Islet precursor cell (in vitro differentiated cells): ENCODE measurements around the gene CDK5R2.
A peak's percentile ranks its signal among the peaks of the same experiment; 100 is the strongest.

ENCODE experiments used
- DNase-seq: peaks from one replicate; pipeline ENCODE4 v3.0.0-alpha.2; 2018

CDK5R2 gene

GRCh38 chr2:218962859-218963492, 3.5 kb downstream of the CDK5R2 start:
- peak; percentile 98 for DNase-seq

GRCh38 chr2:218963601-218964000, 4.1 kb downstream of the CDK5R2 start:
- no peak for DNase-seq

- peak; percentile 67 for DNase-seq
Measured at GRCh38 chr2:218964041-218964771, 4.7 kb downstream of the CDK5R2 start.

- no peak for DNase-seq
Measured at GRCh38 chr2:218970894-218971293, 11.4 kb downstream of the CDK5R2 start.

- no peak for DNase-seq
Measured at GRCh38 chr2:218975060-218975777, 15.8 kb downstream of the CDK5R2 start.

GRCh38 chr2:218979846-218980734, 20.6 kb downstream of the CDK5R2 start:
- peak; percentile 95 for DNase-seq

- DNase-seq, result no peak
Measured at GRCh38 chr2:218980735-218981389, 21.4 kb downstream of the CDK5R2 start.

GRCh38 chr2:218981390-218981880, 22.0 kb downstream of the CDK5R2 start:
- no peak for DNase-seq

- no peak for DNase-seq
Measured at GRCh38 chr2:218981881-218982585, 22.6 kb downstream of the CDK5R2 start.

GRCh38 chr2:218982586-218983262, 23.3 kb downstream of the CDK5R2 start:
- DNase-seq, result no peak

- no peak for DNase-seq
Measured at GRCh38 chr2:218983263-218983933, 23.9 kb downstream of the CDK5R2 start.

- no peak for DNase-seq
Measured at GRCh38 chr2:218983934-218984238, 24.4 kb downstream of the CDK5R2 start.

GRCh38 chr2:218984239-218985020, 25.0 kb downstream of the CDK5R2 start:
- DNase-seq, result no peak

GRCh38 chr2:218985021-218985324, 25.5 kb downstream of the CDK5R2 start, which contains the start of gene FEV:
TSS of gene FEV (minus strand) at chr2:218985184. CDS start at chr2:218985075, 109 bp downstream.
- no peak for DNase-seq

GRCh38 chr2:218985325-218986091, 26.0 kb downstream of the CDK5R2 start:
- no peak for DNase-seq

- no peak for DNase-seq
Measured at GRCh38 chr2:218986148-218986761, 26.8 kb downstream of the CDK5R2 start.

GRCh38 chr2:218988164-218988563, 28.7 kb downstream of the CDK5R2 start:
- no peak for DNase-seq

GRCh38 chr2:218988650-218989049, 29.2 kb downstream of the CDK5R2 start:
- no peak for DNase-seq
